HL-60/S4 treated with retinoic acid at 250 ng/mL for 4 days and 3 days (cell line): Measurements from ENCODE around the gene VMO1.

Experiments used
- in situ Hi-C: fragments of 300-500 bp; cut with MboI; formaldehyde crosslinking; loops from 2 replicates; pipeline ENCODE4 v1.7.0; 2022; ENCODE audit warnings: low sequenced_read_pairs

VMO1 gene

GRCh38 chr17:4764595-4764994, 21.6 kb downstream of the VMO1 start:
- in situ Hi-C loops = no loop called here

- in situ Hi-C loops = no loop called here
Measured at GRCh38 chr17:4759776-4760236, 26.4 kb downstream of the VMO1 start.

- in situ Hi-C loops = no loop called here
Measured at GRCh38 chr17:4753392-4753791, 32.8 kb downstream of the VMO1 start.

- in situ Hi-C loops = no loop called here
Measured at GRCh38 chr17:4751932-4752331, 34.2 kb downstream of the VMO1 start.

GRCh38 chr17:4750606-4751005, 35.6 kb downstream of the VMO1 start:
- in situ Hi-C loops = no loop called here

- in situ Hi-C loops = no loop called here
Measured at GRCh38 chr17:4748686-4749085, 37.5 kb downstream of the VMO1 start.

- in situ Hi-C loops = no loop called here
Measured at GRCh38 chr17:4747847-4748246, 38.3 kb downstream of the VMO1 start.

GRCh38 chr17:4744999-4745969, 40.9 kb downstream of the VMO1 start:
- in situ Hi-C loops = no loop called here

DNA sequence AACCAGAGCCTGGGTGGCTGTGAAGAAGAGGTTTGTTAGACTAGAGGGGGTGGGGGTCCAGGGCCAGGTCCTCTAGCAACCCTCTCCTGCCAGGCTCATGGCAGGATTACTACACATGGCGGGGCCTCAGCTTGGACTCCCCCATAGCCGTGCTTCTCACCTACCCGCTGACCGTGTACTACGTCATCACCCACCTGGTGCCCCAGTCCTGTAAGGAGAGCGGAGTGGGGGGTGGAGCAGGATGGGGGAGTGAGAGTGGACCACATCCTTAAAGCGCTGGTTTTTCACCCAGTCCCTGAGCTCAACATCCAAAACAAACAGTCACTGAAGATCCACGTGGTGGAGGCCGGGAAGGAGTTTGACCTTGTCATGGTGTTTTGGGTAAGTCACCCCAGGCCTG, 42.3 kb downstream of the VMO1 start:
- in situ Hi-C loops = no loop called here

- in situ Hi-C loops = no loop called here
Measured at GRCh38 chr17:4743216-4743615, 42.9 kb downstream of the VMO1 start.

DNA sequence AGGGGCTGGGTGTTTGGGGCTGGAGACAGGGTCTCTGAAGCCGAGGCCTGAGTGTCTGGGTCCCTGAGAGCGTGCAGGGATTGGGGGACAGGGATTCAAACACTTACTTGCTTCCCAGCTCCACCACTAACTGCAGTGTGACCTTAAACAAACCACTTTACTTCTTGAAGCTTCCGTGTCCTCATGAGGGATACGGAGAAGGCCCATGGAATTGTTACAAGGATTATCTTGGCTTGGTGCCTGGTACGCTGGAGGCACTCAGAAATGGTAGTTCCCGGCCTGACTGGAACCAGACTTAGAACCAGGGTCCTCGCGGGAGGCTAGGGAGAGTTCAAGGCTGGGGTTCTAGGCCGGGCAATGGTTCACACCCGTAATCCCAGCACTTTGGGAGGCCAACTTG, 43.5 kb downstream of the VMO1 start:
- in situ Hi-C loops = no loop called here

- in situ Hi-C loops = no loop called here
Measured at GRCh38 chr17:4742133-4742532, 44.0 kb downstream of the VMO1 start.

- in situ Hi-C loops = no loop called here
Measured at GRCh38 chr17:4741544-4741943, 44.6 kb downstream of the VMO1 start.

GRCh38 chr17:4740584-4740983, 45.6 kb downstream of the VMO1 start:
- in situ Hi-C loops = no loop called here

- in situ Hi-C loops = no loop called here
Measured at GRCh38 chr17:4740025-4740351, 46.2 kb downstream of the VMO1 start.

- in situ Hi-C loops = no loop called here
Measured at GRCh38 chr17:4739122-4740024, 46.8 kb downstream of the VMO1 start, which contains the start of the genes CXCL16 and ZMYND15. CXCL16 (minus strand) TSS chr17:4739928; CDS start chr17:4739339, 589 bp downstream. ZMYND15 (plus strand) TSS chr17:4739833; CDS start chr17:4740549, 716 bp downstream.

- in situ Hi-C loops = no loop called here
Measured at GRCh38 chr17:4738136-4739121, 47.7 kb downstream of the VMO1 start.

GRCh38 chr17:4735876-4736651, 50.1 kb downstream of the VMO1 start:
- in situ Hi-C loops = no loop called here
